ENCODE data around the gene SLC12A7.

SLC12A7 gene

GRCh38 chr5:1014781-1015221, 97.1 kb downstream of the SLC12A7 start:
- no peak for DNase-seq
- Histone ChIP-seq H3K27ac (no peak overlapping the region), H3K27me3 (replicated peaks) (peaks cover 24% of the 10 kb centered on the region), H3K36me3 (replicated peaks) (no peaks in the 10 kb centered on the region), H3K4me3 (ENCODE audit: low read depth, low read length) (no peak overlapping the region)
- in situ Hi-C loops (cut with HindIII; ENCODE audit: low pct_ligation_motif_present, low sequenced_read_pairs), result no loop called here
- TF ChIP-seq CTCF (IDR thresholded peaks at IDR 0.05; ENCODE audit: low read depth, low read length, missing control alignments), result no peak

GRCh38 chr5:1014346-1014745, 97.5 kb downstream of the SLC12A7 start:
- Histone ChIP-seq H3K27ac (no peak overlapping the region), H3K4me3 (ENCODE audit: low read depth, low read length) (no peak overlapping the region), H3K27me3 (replicated peaks) (peaks cover 27% of the 10 kb centered on the region), H3K36me3 (replicated peaks) (no peaks in the 10 kb centered on the region)
- in situ Hi-C loops (cut with HindIII; ENCODE audit: low pct_ligation_motif_present, low sequenced_read_pairs), result no loop called here
- no peak for TF ChIP-seq CTCF (IDR thresholded peaks at IDR 0.05; ENCODE audit: low read depth, low read length, missing control alignments)
- DNase-seq, result no peak

GRCh38 chr5:1013948-1014301, 97.9 kb downstream of the SLC12A7 start:
- H3K27me3 ChIP-seq (replicated peaks), result peaks cover 29% of the 10 kb centered on the region
- no peak for DNase-seq
- TF ChIP-seq CTCF (IDR thresholded peaks at IDR 0.05; ENCODE audit: low read depth, low read length, missing control alignments), result no peak
- no peak overlapping the region for H3K27ac ChIP-seq
- in situ Hi-C loops (cut with HindIII; ENCODE audit: low pct_ligation_motif_present, low sequenced_read_pairs), result no loop called here
- H3K4me3 ChIP-seq (ENCODE audit: low read depth, low read length), result no peak overlapping the region
- H3K36me3 ChIP-seq (replicated peaks), result no peaks in the 10 kb centered on the region

- H3K36me3 ChIP-seq (replicated peaks), result no peaks in the 10 kb centered on the region
- H3K27me3 ChIP-seq (replicated peaks), result peaks cover 31% of the 10 kb centered on the region
- no peak for TF ChIP-seq CTCF (IDR thresholded peaks at IDR 0.05; ENCODE audit: low read depth, low read length, missing control alignments)
- in situ Hi-C loops (cut with HindIII; ENCODE audit: low pct_ligation_motif_present, low sequenced_read_pairs), result no loop called here
- no peak overlapping the region for H3K27ac ChIP-seq
- no peak overlapping the region for H3K4me3 ChIP-seq (ENCODE audit: low read depth, low read length)
- no peak for DNase-seq
Observed at GRCh38 chr5:1013238-1013947, 98.5 kb downstream of the SLC12A7 start.

- H3K27ac ChIP-seq, result no peak overlapping the region
- no peak for TF ChIP-seq CTCF (IDR thresholded peaks at IDR 0.05; ENCODE audit: low read depth, low read length, missing control alignments)
- no peak for DNase-seq
- no peak overlapping the region for H3K4me3 ChIP-seq (ENCODE audit: low read depth, low read length)
- in situ Hi-C loops (cut with HindIII; ENCODE audit: low pct_ligation_motif_present, low sequenced_read_pairs), result no loop called here
- H3K27me3 ChIP-seq (replicated peaks), result peaks cover 36% of the 10 kb centered on the region
- no peaks in the 10 kb centered on the region for H3K36me3 ChIP-seq (replicated peaks)
Observed at GRCh38 chr5:1012900-1013237, 99.0 kb downstream of the SLC12A7 start.

GRCh38 chr5:1012313-1012841, 99.5 kb downstream of the SLC12A7 start:
- no peak for TF ChIP-seq CTCF (IDR thresholded peaks at IDR 0.05; ENCODE audit: low read depth, low read length, missing control alignments)
- H3K27me3 ChIP-seq (replicated peaks), result peaks cover 41% of the 10 kb centered on the region
- no peak overlapping the region for H3K27ac ChIP-seq
- no peak for DNase-seq
- H3K4me3 ChIP-seq (ENCODE audit: low read depth, low read length), result no peak overlapping the region
- in situ Hi-C loops (cut with HindIII; ENCODE audit: low pct_ligation_motif_present, low sequenced_read_pairs), result no loop called here
- no peaks in the 10 kb centered on the region for H3K36me3 ChIP-seq (replicated peaks)

Data from brain microvascular endothelial cell (primary cell).